ENCODE measurements around the gene GPR161.

GRCh38 chr1:168064216-168064615 lies 72.5 kb downstream of the GPR161 start:
- TF ChIP-seq CTCF (IDR thresholded peaks at IDR 0.05 in 2 of 3, conservative IDR thresholded peaks at IDR 0.05 in 1 of 3; ENCODE audit: borderline replicate concordance in 1 of 3, insufficient read depth in 1 of 3, low read depth in 2 of 3, low read length in 2 of 3) (no peak), ELF1 (IDR thresholded peaks at IDR 0.05; ENCODE audit: borderline replicate concordance, low read depth) (no peak), SIN3A (IDR thresholded peaks at IDR 0.05; ENCODE audit: low read depth) (no peak), CEBPB (IDR thresholded peaks at IDR 0.05; ENCODE audit: low read depth) (no peak), TCF7L2 (IDR thresholded peaks at IDR 0.05; ENCODE audit: borderline replicate concordance, extremely low read depth, insufficient read depth, insufficient read length) (no peak), POLR2A (IDR thresholded peaks at IDR 0.05; ENCODE audit: borderline replicate concordance, extremely low read depth, insufficient read depth, insufficient read length) (no peak), REST (IDR thresholded peaks at IDR 0.05; ENCODE audit: low read depth) (no peak), SRF (IDR thresholded peaks at IDR 0.05; ENCODE audit: low read depth) (no peak), MAX (IDR thresholded peaks at IDR 0.05) (no peak), JUND (IDR thresholded peaks at IDR 0.05) (no peak), YY1 (IDR thresholded peaks at IDR 0.05; ENCODE audit: extremely low read depth, insufficient replicate concordance, low read depth, low read length) (no peak), SP1 (IDR thresholded peaks at IDR 0.05; ENCODE audit: low read depth) (no peak), ZNF274 (IDR thresholded peaks at IDR 0.05; ENCODE audit: low read depth, low read length) (no peak), POLR2AphosphoS5 (IDR thresholded peaks at IDR 0.05; ENCODE audit: low read depth, low read length) (no peak)
